ENCODE data around the gene HAT1. TPM values are rescaled to one million over a fixed set of nuclear protein-coding genes. Genes with fewer than 3 reads are reported as not detected.

Gene HAT1
- polyA plus RNA-seq, 4 donors: 14.5 to 39.3 (median 30.5) TPM

GRCh38 chr2:172011812-172012575 lies 89.7 kb downstream of the HAT1 start:
- Histone ChIP-seq H3K9me3 (ENCODE audit: control insufficient read depth in 2 of 2, insufficient read depth in 1 of 2, low read depth in 1 of 2, low read length in 1 of 2) (no peaks in the 10 kb centered on the region), H3K27me3 (ENCODE audit: control insufficient read depth in 3 of 3, insufficient read depth in 3 of 3, low read length in 3 of 3) (no peaks in the 10 kb centered on the region), H3K36me3 (ENCODE audit: control insufficient read depth in 3 of 3, insufficient read depth in 2 of 3, low read depth in 1 of 3, low read length in 3 of 3) (no peaks in the 10 kb centered on the region), H3K4me1 (ENCODE audit: control insufficient read depth in 3 of 3, insufficient read depth in 2 of 3, low read depth in 1 of 3, low read length in 2 of 3) (no peaks in the 10 kb centered on the region), H3K27ac (ENCODE audit: low read depth in 1 of 3, low read length in 2 of 3) (no peak overlapping the region), H3K4me3 (ENCODE audit: low read depth in 1 of 3, low read length in 3 of 3) (no peak overlapping the region)
- WGBS, 3 donors: 78 to 85% (median 83%) methylated on average over 11 of the region's 11 CpGs
- no peak for DNase-seq
- FAIRE-seq: no peak

- Histone ChIP-seq H3K4me3 (ENCODE audit: low read depth in 1 of 3, low read length in 3 of 3) (no peak overlapping the region), H3K9me3 (ENCODE audit: control insufficient read depth in 2 of 2, insufficient read depth in 1 of 2, low read depth in 1 of 2, low read length in 1 of 2) (no peaks in the 10 kb centered on the region), H3K4me1 (ENCODE audit: control insufficient read depth in 3 of 3, insufficient read depth in 2 of 3, low read depth in 1 of 3, low read length in 2 of 3) (no peaks in the 10 kb centered on the region), H3K36me3 (ENCODE audit: control insufficient read depth in 3 of 3, insufficient read depth in 2 of 3, low read depth in 1 of 3, low read length in 3 of 3) (no peaks in the 10 kb centered on the region), H3K27me3 (ENCODE audit: control insufficient read depth in 3 of 3, insufficient read depth in 3 of 3, low read length in 3 of 3) (no peaks in the 10 kb centered on the region), H3K27ac (ENCODE audit: low read depth in 1 of 3, low read length in 2 of 3) (no peak overlapping the region)
- no peak for DNase-seq
- no peak for FAIRE-seq
- 71 to 87% (median 80%) methylated on average over 9 of the region's 9 CpGs for WGBS, 3 donors
Observed at GRCh38 chr2:172012677-172013391, 90.6 kb downstream of the HAT1 start.

GRCh38 chr2:172013396-172013795 lies 91.1 kb downstream of the HAT1 start:
- Histone ChIP-seq H3K4me3 (ENCODE audit: low read depth in 1 of 3, low read length in 3 of 3) (no peak overlapping the region), H3K27me3 (ENCODE audit: control insufficient read depth in 3 of 3, insufficient read depth in 3 of 3, low read length in 3 of 3) (no peaks in the 10 kb centered on the region), H3K36me3 (ENCODE audit: control insufficient read depth in 3 of 3, insufficient read depth in 2 of 3, low read depth in 1 of 3, low read length in 3 of 3) (no peaks in the 10 kb centered on the region), H3K27ac (ENCODE audit: low read depth in 1 of 3, low read length in 2 of 3) (no peak overlapping the region), H3K9me3 (ENCODE audit: control insufficient read depth in 2 of 2, insufficient read depth in 1 of 2, low read depth in 1 of 2, low read length in 1 of 2) (no peaks in the 10 kb centered on the region), H3K4me1 (ENCODE audit: control insufficient read depth in 3 of 3, insufficient read depth in 2 of 3, low read depth in 1 of 3, low read length in 2 of 3) (no peaks in the 10 kb centered on the region)
- WGBS, 3 donors: 81 to 89% (median 86%) methylated on average over 4 of the region's 4 CpGs
- DNase-seq: no peak
- no peak for FAIRE-seq

DNA sequence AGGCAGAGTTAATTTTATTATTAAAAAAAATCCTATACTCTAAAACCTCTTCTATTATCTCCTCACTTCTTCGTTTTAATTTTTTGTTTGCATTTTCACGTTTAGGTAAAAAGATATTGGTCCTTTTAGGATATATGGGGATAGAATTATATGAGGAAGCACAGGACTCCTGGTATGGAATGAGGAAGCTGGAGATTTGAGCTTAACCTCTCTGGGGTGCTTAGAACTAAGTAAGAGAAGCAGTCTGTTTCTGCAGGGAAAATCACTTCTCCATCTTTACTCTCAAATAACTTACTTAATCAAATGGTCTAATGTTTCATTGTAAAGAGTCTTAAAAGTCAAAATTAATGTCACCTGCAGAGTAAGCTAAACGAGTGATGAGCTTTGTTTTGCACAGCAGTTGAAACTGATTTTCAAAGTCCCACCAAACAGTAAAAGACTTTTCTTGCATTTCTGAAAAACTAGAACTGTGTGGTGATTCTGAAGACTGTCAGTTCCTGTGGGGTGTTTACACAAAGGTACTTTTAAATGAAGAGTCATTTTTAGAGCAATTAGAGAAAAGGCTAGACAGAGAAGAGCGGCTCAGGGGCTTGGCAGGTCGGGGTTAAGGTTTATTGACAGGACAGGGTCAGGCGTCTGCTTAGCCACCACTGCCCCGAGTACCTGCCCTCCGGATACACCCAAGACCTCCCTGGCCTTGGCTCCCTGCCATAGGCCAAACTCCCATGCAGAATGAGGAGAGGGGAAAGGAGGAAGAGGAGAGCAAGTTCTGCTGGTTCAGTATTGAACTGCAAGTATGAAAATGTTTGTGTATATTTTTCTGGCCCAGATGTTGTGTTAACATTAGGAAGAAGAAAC lies 99.0 kb downstream of the HAT1 start:
- no peak for FAIRE-seq
- no peak for DNase-seq
- no peaks in the 10 kb centered on the region for H3K36me3 ChIP-seq (ENCODE audit: control insufficient read depth in 3 of 3, insufficient read depth in 2 of 3, low read depth in 1 of 3, low read length in 3 of 3)
- no peak overlapping the region for H3K27ac ChIP-seq (ENCODE audit: low read depth in 1 of 3, low read length in 2 of 3)
- no peak overlapping the region for H3K4me3 ChIP-seq (ENCODE audit: low read depth in 1 of 3, low read length in 3 of 3)
- H3K4me1 ChIP-seq (ENCODE audit: control insufficient read depth in 3 of 3, insufficient read depth in 2 of 3, low read depth in 1 of 3, low read length in 2 of 3): peaks cover 0 to 8% (median 0%) of the 10 kb centered on the region in 3 donors
- no peaks in the 10 kb centered on the region for H3K9me3 ChIP-seq (ENCODE audit: control insufficient read depth in 2 of 2, insufficient read depth in 1 of 2, low read depth in 1 of 2, low read length in 1 of 2)
- 36 to 49% (median 49%) methylated on average over 8 of the region's 8 CpGs for WGBS, 3 donors
- no peaks in the 10 kb centered on the region for H3K27me3 ChIP-seq (ENCODE audit: control insufficient read depth in 3 of 3, insufficient read depth in 3 of 3, low read length in 3 of 3)

GRCh38 chr2:172021955-172022354 lies 99.7 kb downstream of the HAT1 start:
- Histone ChIP-seq H3K27ac (ENCODE audit: low read depth in 1 of 3, low read length in 2 of 3) (no peak overlapping the region), H3K36me3 (ENCODE audit: control insufficient read depth in 3 of 3, insufficient read depth in 2 of 3, low read depth in 1 of 3, low read length in 3 of 3) (no peaks in the 10 kb centered on the region), H3K4me3 (ENCODE audit: low read depth in 1 of 3, low read length in 3 of 3) (no peak overlapping the region), H3K27me3 (ENCODE audit: control insufficient read depth in 3 of 3, insufficient read depth in 3 of 3, low read length in 3 of 3) (no peaks in the 10 kb centered on the region), H3K9me3 (ENCODE audit: control insufficient read depth in 2 of 2, insufficient read depth in 1 of 2, low read depth in 1 of 2, low read length in 1 of 2) (no peaks in the 10 kb centered on the region), H3K4me1 (ENCODE audit: control insufficient read depth in 3 of 3, insufficient read depth in 2 of 3, low read depth in 1 of 3, low read length in 2 of 3) (peaks cover 0 to 8% (median 0%) of the 10 kb centered on the region in 3 donors)
- DNase-seq (no peak), FAIRE-seq (no peak)
- 60 to 81% (median 76%) methylated on average over 5 of the region's 5 CpGs for WGBS, 3 donors

- H3K4me3 ChIP-seq (ENCODE audit: low read depth in 1 of 3, low read length in 3 of 3): no peak overlapping the region
- WGBS, 3 donors: 76 to 93% (median 93%) methylated on average over 4 of the region's 4 CpGs
- H3K9me3 ChIP-seq (ENCODE audit: control insufficient read depth in 2 of 2, insufficient read depth in 1 of 2, low read depth in 1 of 2, low read length in 1 of 2): no peaks in the 10 kb centered on the region
- DNase-seq: no peak
- H3K27ac ChIP-seq (ENCODE audit: low read depth in 1 of 3, low read length in 2 of 3): no peak overlapping the region
- H3K4me1 ChIP-seq (ENCODE audit: control insufficient read depth in 3 of 3, insufficient read depth in 2 of 3, low read depth in 1 of 3, low read length in 2 of 3): no peaks in the 10 kb centered on the region
- no peaks in the 10 kb centered on the region for H3K36me3 ChIP-seq (ENCODE audit: control insufficient read depth in 3 of 3, insufficient read depth in 2 of 3, low read depth in 1 of 3, low read length in 3 of 3)
- no peak for FAIRE-seq
- no peaks in the 10 kb centered on the region for H3K27me3 ChIP-seq (ENCODE audit: control insufficient read depth in 3 of 3, insufficient read depth in 3 of 3, low read length in 3 of 3)
Observed at GRCh38 chr2:172031536-172031935, 109.3 kb downstream of the HAT1 start.

Other genes starting within 250 kb of the HAT1 start
- gene DYNC1I2, start 235.0 kb upstream of the HAT1 start, polyA plus RNA-seq: 100 to 1,000 TPM in 2 of 4 donors, 10 to 100 TPM in 2; 76.4 to 137 (median 101) TPM
- 1 to 10 TPM; 2.2 to 6.2 (median 4.4) TPM for gene SLC25A12, start 28.2 kb upstream of the HAT1 start, polyA plus RNA-seq
- gene METAP1D, start 77.5 kb downstream of the HAT1 start, polyA plus RNA-seq: 1 to 10 TPM in 3 of 4 donors, under 1 TPM in 1; 0.45 to 8.4 (median 3.0) TPM
- 1 to 10 TPM in 1 of 4 donors, under 1 TPM in 1, not detected in 2; 0.47 to 1.3 TPM for gene DLX1, start 163.0 kb downstream of the HAT1 start, polyA plus RNA-seq
- under 1 TPM in 2 of 4 donors, not detected in 2; 0.18 to 0.19 TPM for gene DLX2, start 180.4 kb downstream of the HAT1 start, polyA plus RNA-seq